ENCODE data around the gene GATA3. TPM values are rescaled to one million over a fixed set of nuclear protein-coding genes. Genes with fewer than 3 reads are reported as not detected.

GATA3 gene
- total and polyA plus RNA-seq, 9 of the 15 experiments (the other 6 are each of a cell fraction or from before 2014, with no cell fraction given), result 0.01 to 0.24 (median 0.09) TPM; not detected in 6

DNA sequence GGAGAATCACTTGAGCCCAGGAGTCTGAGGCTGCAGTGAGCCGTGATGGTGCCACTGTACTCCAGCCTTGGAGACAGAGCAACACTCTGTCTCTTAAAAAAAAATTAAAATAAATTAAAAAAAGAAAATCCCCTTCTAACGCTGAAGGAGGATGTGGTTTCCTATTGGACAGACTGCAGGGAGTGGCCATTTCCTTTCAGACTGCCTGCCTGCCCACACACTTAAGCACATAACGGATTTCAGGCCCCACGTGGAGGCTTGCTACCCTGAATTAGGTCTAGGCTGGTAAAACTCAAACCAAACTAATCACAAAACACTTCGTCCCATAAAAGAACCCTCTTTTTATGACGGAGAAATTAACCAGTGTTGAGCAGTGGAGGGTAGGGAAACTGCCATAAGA lies 34.0 kb downstream of the GATA3 start:
- DNase-seq (ENCODE audit: extremely low read depth in 1 of 4, low spot score in 3 of 4), result no peak
- Histone ChIP-seq H3K27ac (ENCODE audit: extremely low read depth, low read depth, low read length) (no peak overlapping the region), H3K4me2 (ENCODE audit: insufficient read depth, low read length) (no peak overlapping the region), H2AFZ (ENCODE audit: low read depth, low read length) (no peak overlapping the region), H3K79me2 (ENCODE audit: control insufficient read depth, insufficient read depth, low read length) (no peaks in the 10 kb centered on the region), H3K4me3 (no peak overlapping the region), H3K9me1 (ENCODE audit: control insufficient read depth, insufficient read depth, low read length) (no peaks in the 10 kb centered on the region), H3K27me3 (ENCODE audit: control insufficient read depth in 2 of 2, insufficient read depth in 2 of 2, low read length in 2 of 2) (peaks cover 10 to 24% of the 10 kb centered on the region in 2 experiments), H3K4me1 (replicated peaks in 1 of 2; ENCODE audit: control insufficient read depth in 2 of 2, insufficient read depth in 2 of 2, low read length in 2 of 2) (peaks cover 0 to 1% of the 10 kb centered on the region in 2 experiments; a peak in 1 of 5 replicates), H3K9me3 (replicated peaks; ENCODE audit: control insufficient read depth, insufficient read depth, low read depth, low read length) (no peaks in the 10 kb centered on the region), H4K20me1 (replicated peaks; ENCODE audit: control insufficient read depth, insufficient read depth, low read length) (no peaks in the 10 kb centered on the region), H3K36me3 (ENCODE audit: control insufficient read depth, insufficient read depth, low read length) (no peaks in the 10 kb centered on the region), H3K9ac (ENCODE audit: insufficient read depth in 1 of 2, low read depth in 2 of 2, low read length in 2 of 2) (no peak overlapping the region)
- CTCF ChIA-PET (ENCODE audit: low intra/inter-chr PET ratio), result no interaction called here
- no peak for FAIRE-seq
- POLR2A ChIA-PET, result interaction anchor here (1.5 kb wide), 1 partner anchor 9 kb away, joined by 7 read pairs; no protein-coding TSS in a partner anchor
- in situ Hi-C loops (cut with MboI) (no loop called here), intact Hi-C loops (cut with micrococcal nuclease) (no loop called here)
- ATAC-seq, result no peak
- BruUV-seq (replicated peaks), result no TSS peak
- WGBS (ENCODE audit: insufficient coverage, low coverage, missing lambda C conversion rate), result under 1% methylated on average over 6 of the region's 6 CpGs
- TF ChIP-seq, protein P1, sequence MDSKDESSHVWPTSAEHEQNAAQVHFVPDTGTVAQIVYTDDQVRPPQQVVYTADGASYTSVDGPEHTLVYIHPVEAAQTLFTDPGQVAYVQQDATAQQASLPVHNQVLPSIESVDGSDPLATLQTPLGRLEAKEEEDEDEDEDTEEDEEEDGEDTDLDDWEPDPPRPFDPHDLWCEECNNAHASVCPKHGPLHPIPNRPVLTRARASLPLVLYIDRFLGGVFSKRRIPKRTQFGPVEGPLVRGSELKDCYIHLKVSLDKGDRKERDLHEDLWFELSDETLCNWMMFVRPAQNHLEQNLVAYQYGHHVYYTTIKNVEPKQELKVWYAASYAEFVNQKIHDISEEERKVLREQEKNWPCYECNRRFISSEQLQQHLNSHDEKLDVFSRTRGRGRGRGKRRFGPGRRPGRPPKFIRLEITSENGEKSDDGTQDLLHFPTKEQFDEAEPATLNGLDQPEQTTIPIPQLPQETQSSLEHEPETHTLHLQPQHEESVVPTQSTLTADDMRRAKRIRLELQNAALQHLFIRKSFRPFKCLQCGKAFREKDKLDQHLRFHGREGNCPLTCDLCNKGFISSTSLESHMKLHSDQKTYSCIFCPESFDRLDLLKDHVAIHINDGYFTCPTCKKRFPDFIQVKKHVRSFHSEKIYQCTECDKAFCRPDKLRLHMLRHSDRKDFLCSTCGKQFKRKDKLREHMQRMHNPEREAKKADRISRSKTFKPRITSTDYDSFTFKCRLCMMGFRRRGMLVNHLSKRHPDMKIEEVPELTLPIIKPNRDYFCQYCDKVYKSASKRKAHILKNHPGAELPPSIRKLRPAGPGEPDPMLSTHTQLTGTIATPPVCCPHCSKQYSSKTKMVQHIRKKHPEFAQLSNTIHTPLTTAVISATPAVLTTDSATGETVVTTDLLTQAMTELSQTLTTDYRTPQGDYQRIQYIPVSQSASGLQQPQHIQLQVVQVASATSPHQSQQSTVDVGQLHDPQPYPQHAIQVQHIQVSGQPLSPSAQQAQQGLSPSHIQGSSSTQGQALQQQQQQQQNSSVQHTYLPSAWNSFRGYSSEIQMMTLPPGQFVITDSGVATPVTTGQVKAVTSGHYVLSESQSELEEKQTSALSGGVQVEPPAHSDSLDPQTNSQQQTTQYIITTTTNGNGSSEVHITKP (IDR thresholded peaks at IDR 0.05; ENCODE audit: partially characterized antibody), result no peak
- TF ChIP-seq SRSF3 (IDR thresholded peaks at IDR 0.05; ENCODE audit: insufficient read depth, low read length), result no peak
- TF ChIP-seq, protein P2, sequence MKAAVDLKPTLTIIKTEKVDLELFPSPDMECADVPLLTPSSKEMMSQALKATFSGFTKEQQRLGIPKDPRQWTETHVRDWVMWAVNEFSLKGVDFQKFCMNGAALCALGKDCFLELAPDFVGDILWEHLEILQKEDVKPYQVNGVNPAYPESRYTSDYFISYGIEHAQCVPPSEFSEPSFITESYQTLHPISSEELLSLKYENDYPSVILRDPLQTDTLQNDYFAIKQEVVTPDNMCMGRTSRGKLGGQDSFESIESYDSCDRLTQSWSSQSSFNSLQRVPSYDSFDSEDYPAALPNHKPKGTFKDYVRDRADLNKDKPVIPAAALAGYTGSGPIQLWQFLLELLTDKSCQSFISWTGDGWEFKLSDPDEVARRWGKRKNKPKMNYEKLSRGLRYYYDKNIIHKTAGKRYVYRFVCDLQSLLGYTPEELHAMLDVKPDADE (conservative IDR thresholded peaks at IDR 0.05; ENCODE audit: control insufficient read depth, low read depth, low read length), result no peak
- no peak for TF ChIP-seq SRSF7 (optimal IDR thresholded peaks at IDR 0.05; ENCODE audit: low read depth, low read length)
- TF ChIP-seq SRF (CRISPR knock-in tag; IDR thresholded peaks at IDR 0.05), result no peak
- no peak for TF ChIP-seq CBFB (CRISPR knock-in tag; IDR thresholded peaks at IDR 0.05)
- TF ChIP-seq TBL1XR1 (IDR thresholded peaks at IDR 0.05; ENCODE audit: low read length in 2 of 2), result no peak
- TF ChIP-seq, protein P3, sequence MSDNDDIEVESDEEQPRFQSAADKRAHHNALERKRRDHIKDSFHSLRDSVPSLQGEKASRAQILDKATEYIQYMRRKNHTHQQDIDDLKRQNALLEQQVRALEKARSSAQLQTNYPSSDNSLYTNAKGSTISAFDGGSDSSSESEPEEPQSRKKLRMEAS (CRISPR knock-in tag; IDR thresholded peaks at IDR 0.05), result no peak
- TF ChIP-seq, protein P4, sequence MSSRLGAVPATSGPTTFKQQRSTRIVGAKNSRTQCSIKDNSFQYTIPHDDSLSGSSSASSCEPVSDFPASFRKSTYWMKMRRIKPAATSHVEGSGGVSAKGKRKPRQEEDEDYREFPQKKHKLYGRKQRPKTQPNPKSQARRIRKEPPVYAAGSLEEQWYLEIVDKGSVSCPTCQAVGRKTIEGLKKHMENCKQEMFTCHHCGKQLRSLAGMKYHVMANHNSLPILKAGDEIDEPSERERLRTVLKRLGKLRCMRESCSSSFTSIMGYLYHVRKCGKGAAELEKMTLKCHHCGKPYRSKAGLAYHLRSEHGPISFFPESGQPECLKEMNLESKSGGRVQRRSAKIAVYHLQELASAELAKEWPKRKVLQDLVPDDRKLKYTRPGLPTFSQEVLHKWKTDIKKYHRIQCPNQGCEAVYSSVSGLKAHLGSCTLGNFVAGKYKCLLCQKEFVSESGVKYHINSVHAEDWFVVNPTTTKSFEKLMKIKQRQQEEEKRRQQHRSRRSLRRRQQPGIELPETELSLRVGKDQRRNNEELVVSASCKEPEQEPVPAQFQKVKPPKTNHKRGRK (tag; IDR thresholded peaks at IDR 0.05), result no peak
- TF ChIP-seq MAFK (IDR thresholded peaks at IDR 0.05; ENCODE audit: low read length), result no peak
- TF ChIP-seq, protein P5, sequence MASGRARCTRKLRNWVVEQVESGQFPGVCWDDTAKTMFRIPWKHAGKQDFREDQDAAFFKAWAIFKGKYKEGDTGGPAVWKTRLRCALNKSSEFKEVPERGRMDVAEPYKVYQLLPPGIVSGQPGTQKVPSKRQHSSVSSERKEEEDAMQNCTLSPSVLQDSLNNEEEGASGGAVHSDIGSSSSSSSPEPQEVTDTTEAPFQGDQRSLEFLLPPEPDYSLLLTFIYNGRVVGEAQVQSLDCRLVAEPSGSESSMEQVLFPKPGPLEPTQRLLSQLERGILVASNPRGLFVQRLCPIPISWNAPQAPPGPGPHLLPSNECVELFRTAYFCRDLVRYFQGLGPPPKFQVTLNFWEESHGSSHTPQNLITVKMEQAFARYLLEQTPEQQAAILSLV (tag; IDR thresholded peaks at IDR 0.05), result no peak
- TF ChIP-seq KLF13 (tag; IDR thresholded peaks at IDR 0.05; ENCODE audit: borderline replicate concordance, low read depth), result no peak
- no peak for TF ChIP-seq GATAD2B (IDR thresholded peaks at IDR 0.05; ENCODE audit: borderline replicate concordance)
- TF ChIP-seq ZC3H4 (CRISPR knock-in tag; IDR thresholded peaks at IDR 0.05; ENCODE audit: borderline replicate concordance), result no peak
